ENCODE results near the gene AHDC1.

The AHDC1 gene

DNA sequence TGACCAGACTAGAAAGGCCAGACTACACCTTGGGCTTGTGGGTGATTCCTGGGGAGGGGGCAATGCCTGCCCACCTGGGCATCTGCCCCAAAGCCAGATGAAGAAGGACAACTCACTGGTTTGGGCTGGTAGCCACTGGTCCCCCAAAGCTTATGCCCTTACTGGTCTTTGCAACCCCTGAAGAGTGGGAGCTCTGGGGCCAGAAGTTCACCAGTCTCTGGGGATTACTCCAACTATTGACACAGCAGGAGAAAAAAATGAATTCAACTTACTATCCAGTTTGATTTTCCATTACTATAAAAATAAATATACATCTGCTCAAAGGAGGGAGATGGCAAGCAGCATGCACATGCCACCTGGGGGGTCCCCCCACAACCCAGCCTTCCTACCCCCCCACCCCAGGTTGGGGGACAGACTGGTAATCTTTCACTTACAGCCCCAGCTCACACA, 2.6 kb downstream of the AHDC1 start:
- TF ChIP-seq, protein P1, sequence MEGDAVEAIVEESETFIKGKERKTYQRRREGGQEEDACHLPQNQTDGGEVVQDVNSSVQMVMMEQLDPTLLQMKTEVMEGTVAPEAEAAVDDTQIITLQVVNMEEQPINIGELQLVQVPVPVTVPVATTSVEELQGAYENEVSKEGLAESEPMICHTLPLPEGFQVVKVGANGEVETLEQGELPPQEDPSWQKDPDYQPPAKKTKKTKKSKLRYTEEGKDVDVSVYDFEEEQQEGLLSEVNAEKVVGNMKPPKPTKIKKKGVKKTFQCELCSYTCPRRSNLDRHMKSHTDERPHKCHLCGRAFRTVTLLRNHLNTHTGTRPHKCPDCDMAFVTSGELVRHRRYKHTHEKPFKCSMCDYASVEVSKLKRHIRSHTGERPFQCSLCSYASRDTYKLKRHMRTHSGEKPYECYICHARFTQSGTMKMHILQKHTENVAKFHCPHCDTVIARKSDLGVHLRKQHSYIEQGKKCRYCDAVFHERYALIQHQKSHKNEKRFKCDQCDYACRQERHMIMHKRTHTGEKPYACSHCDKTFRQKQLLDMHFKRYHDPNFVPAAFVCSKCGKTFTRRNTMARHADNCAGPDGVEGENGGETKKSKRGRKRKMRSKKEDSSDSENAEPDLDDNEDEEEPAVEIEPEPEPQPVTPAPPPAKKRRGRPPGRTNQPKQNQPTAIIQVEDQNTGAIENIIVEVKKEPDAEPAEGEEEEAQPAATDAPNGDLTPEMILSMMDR (conservative IDR thresholded peaks at IDR 0.05; ENCODE audit: low read depth, low read length) = no peak
- no peak for DNase-seq (ENCODE audit: low read depth)
- peak overlapping the region; percentile 97 for H3K4me3 ChIP-seq (ENCODE audit: low read length)

DNA sequence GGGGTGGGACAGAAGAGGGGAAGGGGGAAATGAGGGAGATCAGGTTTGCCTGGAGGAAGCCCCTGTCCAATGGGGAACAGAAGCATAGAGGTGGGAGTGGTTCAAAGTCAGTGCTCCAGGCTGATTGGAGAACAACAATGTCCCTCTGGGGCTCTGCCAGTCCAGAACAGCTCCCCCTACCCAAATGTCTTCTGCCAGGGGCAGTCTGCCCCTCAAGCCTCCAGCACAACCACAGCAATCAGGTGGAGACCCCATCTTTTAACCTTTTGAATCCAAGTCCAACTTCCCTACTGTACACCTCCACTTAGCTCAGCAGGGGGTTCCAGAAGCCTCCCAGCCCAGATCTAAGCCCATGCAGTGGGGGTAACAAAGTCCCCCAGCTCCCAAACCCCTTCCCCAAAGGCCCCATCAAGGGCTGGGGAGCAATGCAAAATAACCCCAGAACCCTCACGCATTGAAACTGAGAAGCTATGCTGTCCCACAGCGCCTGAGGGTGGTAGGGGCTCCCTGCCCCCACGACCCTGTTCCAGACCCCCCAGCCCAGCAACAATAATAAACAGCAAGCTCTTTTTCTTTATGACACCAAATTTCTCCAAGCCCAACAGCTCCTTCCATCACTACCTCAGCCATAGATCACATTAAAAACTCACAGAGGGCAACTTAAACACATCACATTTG, 3.3 kb downstream of the AHDC1 start:
- no peak for DNase-seq (ENCODE audit: low read depth)
- peak overlapping the region; percentile 97 for H3K4me3 ChIP-seq (ENCODE audit: low read length)
- TF ChIP-seq, protein P1 (conservative IDR thresholded peaks at IDR 0.05; ENCODE audit: low read depth, low read length) = peak; percentile 27

DNA sequence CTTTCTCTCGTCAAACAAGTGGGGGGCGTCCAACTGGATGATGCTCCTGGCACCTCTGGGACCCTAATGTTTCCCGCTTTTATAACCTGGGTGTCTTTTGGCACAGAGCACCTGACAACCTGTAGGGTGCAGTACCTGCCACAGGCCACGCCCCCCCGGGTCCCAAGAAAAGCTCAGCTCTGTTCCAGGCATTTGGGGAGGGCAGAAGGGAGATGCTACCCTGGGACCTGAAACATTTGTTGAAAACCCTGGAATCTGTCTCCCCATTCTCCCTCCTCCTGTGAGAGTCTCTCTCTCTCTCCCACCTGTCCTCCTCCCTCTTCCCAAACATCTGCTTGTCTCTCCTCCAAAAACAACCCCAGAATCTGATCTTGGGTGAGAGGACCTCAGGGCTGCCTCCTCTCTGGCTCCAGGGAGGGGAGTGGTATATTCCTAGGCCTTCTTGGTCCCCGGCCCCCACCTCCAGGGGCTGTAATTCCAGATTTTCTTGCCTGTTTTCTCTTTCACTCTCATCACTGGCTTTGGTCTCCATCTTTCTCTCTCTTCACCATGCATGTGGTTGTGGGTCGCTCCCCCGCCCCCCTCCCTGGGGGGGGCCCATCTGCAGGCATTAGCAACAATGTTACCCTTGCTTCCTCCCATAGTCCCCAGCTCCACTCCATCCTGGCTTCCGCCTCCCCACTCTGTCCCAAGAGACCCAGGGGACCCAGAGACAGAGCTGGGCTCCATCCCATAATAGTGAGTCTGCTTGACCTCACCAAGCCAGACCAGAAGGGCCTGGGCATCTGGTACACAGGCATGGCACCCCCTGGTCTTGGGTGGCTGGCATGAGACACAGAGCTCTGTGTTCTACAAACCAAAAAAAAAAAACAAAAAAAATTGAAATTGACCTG, 4.1 kb downstream of the AHDC1 start:
- DNase-seq (ENCODE audit: low read depth) = no peak
- H3K4me3 ChIP-seq (ENCODE audit: low read length) = peak overlapping the region; percentile 11
- TF ChIP-seq, protein P1 (conservative IDR thresholded peaks at IDR 0.05; ENCODE audit: low read depth, low read length) = peak; percentile 5

DNA sequence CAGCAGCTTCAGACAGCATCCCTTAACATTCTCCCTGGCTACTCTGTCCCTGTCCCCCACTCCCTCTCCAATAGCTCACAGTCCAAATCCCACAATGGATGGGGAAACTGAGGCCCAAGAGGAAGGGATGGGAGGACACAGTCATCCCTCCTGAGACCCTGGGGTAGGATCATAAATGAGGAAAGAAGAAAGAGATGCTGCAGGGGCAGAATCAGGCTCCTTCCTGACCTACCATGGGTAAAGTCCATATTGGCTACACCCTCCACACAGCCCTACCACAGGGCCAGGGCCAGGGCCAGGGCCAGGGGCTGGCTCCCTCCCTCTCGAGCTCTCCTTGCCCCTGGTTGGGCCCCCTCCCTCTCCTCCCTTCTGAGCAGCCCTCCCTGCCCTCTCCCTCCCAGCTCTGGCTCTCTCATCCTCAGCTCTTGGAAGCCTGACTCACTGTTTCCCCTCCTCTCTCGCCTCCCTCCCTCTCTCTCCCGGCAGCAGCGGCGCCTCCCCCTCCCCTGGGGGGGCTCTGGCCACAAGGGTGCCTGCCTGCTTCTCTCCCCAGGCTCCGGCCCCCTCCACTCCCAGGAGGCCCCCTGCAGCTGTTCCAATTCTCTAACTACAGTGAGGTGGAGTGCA, 4.9 kb downstream of the AHDC1 start:
- peak overlapping the region; percentile 11 for H3K4me3 ChIP-seq (ENCODE audit: low read length)
- no peak for DNase-seq (ENCODE audit: low read depth)
- TF ChIP-seq, protein P1 (conservative IDR thresholded peaks at IDR 0.05; ENCODE audit: low read depth, low read length) = no peak

DNA sequence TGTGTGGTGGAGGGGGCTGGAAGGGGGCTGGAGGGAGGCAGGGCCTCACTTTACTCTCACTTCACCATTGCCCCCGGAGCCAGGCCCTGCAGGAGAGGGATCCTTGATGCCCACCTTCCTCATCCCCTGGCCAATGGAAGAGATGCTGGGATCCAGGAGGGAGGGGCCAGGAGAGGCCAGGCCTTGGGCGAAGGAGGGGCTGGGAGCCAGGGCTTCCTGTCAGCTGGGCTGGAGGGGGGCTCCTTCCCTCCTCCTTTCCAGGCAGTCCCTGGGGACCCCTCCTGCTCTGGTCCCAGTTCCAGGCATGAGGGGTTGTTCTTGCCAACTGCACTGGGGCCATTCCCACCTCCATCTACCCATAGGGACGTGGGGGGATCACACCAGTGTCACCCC, 5.7 kb downstream of the AHDC1 start:
- TF ChIP-seq, protein P1 (conservative IDR thresholded peaks at IDR 0.05; ENCODE audit: low read depth, low read length) = no peak
- no peak overlapping the region for H3K4me3 ChIP-seq (ENCODE audit: low read length)
- no peak for DNase-seq (ENCODE audit: low read depth)

DNA sequence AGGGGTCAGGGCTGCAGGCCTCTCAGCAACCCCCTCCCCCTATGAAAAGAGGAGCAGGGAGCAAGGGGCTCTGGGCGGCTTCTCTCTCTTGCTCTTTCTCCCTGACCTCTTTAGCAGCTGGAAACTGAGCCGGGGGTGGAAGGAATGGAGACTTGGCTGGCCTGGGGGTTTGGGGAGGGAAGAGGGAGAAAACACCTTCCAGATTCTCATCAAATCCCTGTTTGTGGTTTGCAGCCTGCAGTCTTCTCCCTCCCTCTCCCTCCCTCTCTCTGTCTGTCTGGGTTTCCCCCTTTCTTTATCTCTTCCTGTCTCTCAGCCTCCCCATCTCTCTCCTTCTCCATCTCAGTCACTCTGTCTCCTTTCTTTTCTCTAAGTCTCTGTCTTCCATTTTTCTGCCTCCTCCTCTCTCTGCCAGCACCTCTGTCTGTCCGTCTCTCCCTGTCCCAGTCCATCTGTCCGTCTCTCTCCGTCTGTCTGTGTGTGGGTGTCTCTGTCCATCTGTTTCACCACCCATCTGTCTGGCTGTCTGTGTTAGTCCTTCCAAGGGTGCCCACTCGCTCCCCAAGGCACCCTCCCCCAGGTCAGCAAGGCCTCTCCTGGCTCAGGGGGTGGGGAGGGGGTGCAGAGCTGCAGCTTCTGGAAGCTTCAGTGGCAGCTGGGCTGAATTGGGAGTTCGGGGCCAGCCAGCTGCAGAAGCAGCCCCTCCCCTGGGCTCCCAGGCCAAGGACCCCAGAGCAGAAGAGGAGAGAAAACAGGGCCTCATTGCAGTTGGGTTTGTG, 6.2 kb downstream of the AHDC1 start:
- H3K4me3 ChIP-seq (ENCODE audit: low read length) = no peak overlapping the region
- no peak for DNase-seq (ENCODE audit: low read depth)
- TF ChIP-seq, protein P1 (conservative IDR thresholded peaks at IDR 0.05; ENCODE audit: low read depth, low read length) = no peak
